IPS DF 6.9 (cell line): ENCODE measurements around the gene SHOC2.

Experiments used
- DNase-seq: peaks from one replicate; pipeline ENCODE4 v3.0.0-alpha.2; 2013; ENCODE audit warnings: low read depth, low spot score
- H3K27ac ChIP-seq: one replicate; pipeline ENCODE4 v1.5.1; 2013; ENCODE audit warnings: low read length, control low read depth
- H3K27me3 ChIP-seq: 2 replicates; pipeline ENCODE4 v1.6.1; 2013; ENCODE audit warnings: mild to moderate bottlenecking, low read length; ENCODE audit not compliant: control insufficient read depth, insufficient read depth
- H3K36me3 ChIP-seq: 2 replicates; pipeline ENCODE4 v1.6.1; 2013; ENCODE audit warnings: low read length; ENCODE audit not compliant: control insufficient read depth, insufficient read depth
- H3K4me1 ChIP-seq: 2 replicates; pipeline ENCODE4 v1.6.1; 2013; ENCODE audit warnings: low read length; ENCODE audit not compliant: control insufficient read depth, insufficient read depth
- H3K4me3 ChIP-seq: 2 replicates; pipeline ENCODE4 v1.5.1; 2013; ENCODE audit warnings: mild to moderate bottlenecking, low read length
- H3K9me3 ChIP-seq: 2 replicates; pipeline ENCODE4 v1.6.1; 2013; ENCODE audit warnings: low read length, inconsistent platforms; ENCODE audit not compliant: control insufficient read depth, insufficient read depth
- WGBS: extraction: QIAGEN DNeasy Blood & Tissue Kit; methylation state at CpG from one replicate; pipeline ENCODE4 v1.1.7; 2013; ENCODE audit warnings: mixed read lengths, missing lambda C conversion rate; ENCODE audit not compliant: insufficient read length, insufficient coverage; 5-methylcytosine and 5-hydroxymethylcytosine counted together

The SHOC2 gene

DNA sequence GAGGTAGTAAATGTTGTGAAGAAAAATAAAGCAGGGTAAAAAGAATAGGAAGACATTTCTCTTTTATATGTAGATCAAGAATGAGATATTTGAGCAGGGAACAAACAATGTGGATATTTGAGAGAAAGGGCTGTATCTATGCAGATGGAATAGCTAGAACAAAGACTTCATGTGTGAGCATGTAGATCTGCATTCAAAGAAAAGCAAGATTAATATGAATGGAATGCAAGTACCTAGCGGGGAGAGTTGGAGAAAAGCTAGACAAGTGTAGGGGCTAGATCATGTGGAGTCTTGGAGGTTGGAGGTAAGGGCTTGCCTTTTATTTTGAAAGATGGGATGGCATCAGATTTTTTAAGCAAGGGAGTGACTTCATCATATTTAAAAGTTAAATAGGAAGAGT, 27.1 kb downstream of the SHOC2 start:
- no CpG with 5 or more reads among the region's 1 CpG for WGBS
- no peak overlapping the region for H3K4me3 ChIP-seq
- no peaks in the 10 kb centered on the region for H3K36me3 ChIP-seq
- no peak for DNase-seq
- H3K27ac ChIP-seq: no peak overlapping the region
- no peaks in the 10 kb centered on the region for H3K9me3 ChIP-seq
- no peaks in the 10 kb centered on the region; the same call in 1 of the 2 replicates for H3K27me3 ChIP-seq
- 0 out of 2 replicates have a peak, but pooled peaks cover 2% of the 10 kb centered on the region for H3K4me1 ChIP-seq

DNA sequence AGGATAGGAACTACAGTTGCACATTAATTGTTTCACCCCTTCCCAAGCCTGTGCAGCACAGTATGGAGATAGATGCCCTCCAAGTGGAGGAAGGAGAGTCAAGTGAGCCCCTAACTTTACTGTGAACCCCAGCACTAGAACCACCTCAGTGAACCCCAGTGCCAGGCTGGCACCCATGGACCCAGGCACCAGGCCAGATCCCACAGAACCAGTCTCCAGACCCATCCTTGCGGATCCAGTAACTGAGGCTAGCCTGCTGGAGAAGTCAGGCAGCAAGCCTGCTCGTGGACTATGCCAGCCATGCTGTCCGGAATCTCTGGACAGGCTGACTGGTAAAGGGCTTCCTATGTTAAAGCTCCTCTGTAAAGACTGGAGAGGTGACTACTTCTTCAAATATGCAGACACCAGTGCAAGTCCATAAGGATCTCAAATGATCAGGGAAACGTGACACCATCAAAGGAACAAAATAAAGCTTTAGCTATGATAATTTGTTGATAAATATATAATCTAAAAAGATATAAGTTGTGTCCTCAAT, 27.7 kb downstream of the SHOC2 start:
- H3K4me3 ChIP-seq: no peak overlapping the region
- H3K36me3 ChIP-seq: no peaks in the 10 kb centered on the region
- H3K27ac ChIP-seq: no peak overlapping the region
- no CpG with 5 or more reads among the region's 4 CpGs for WGBS
- no peaks in the 10 kb centered on the region; the same call in 1 of the 2 replicates for H3K27me3 ChIP-seq
- DNase-seq: no peak
- 0 out of 2 replicates have a peak, but pooled peaks cover 2% of the 10 kb centered on the region for H3K4me1 ChIP-seq
- no peaks in the 10 kb centered on the region for H3K9me3 ChIP-seq

DNA sequence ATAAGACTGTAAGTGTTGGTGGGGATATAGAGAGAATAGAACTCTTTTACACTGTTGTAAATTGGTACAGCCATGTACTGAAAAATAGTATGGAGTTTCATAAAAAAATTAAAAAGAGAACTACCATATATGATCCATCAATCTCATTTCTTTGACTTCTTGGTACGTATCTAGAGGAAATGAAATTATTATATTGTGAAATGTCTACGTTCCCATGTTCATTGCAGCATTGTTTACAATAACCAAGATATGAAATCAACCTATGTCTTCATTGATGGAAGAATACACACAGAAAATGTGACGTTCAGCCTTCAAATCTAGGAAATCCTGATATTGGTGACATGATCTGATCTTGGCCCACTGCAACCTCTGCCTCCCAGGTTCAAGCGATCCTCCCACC, 32.0 kb downstream of the SHOC2 start:
- 0 out of 2 replicates have a peak, but pooled peaks cover 2% of the 10 kb centered on the region for H3K4me1 ChIP-seq
- H3K27me3 ChIP-seq: no peaks in the 10 kb centered on the region; the same call in 1 of the 2 replicates
- H3K9me3 ChIP-seq: no peaks in the 10 kb centered on the region
- no CpG with 5 or more reads among the region's 4 CpGs for WGBS
- no peak for DNase-seq
- H3K4me3 ChIP-seq: no peak overlapping the region
- no peak overlapping the region for H3K27ac ChIP-seq
- no peaks in the 10 kb centered on the region for H3K36me3 ChIP-seq

DNA sequence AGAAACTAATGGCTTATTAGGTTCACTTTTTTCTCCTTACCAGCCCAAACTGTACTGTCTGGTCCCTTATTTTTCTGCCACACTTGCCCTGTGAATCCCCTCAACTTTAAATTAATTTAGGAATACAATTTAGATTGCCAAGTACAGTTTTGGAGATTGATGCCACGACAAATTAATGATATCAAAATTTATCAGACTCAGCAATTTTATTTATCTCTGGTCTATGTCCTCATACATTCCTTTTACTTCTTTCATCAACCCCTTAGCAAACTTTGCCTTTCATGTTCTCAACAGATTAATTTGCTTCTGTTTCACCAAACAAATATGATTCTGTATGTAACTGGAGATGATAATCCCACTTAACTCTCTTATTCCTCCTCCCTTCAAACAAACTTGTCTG, 38.2 kb downstream of the SHOC2 start:
- no CpG with 5 or more reads among the region's 1 CpG for WGBS
- no peaks in the 10 kb centered on the region for H3K36me3 ChIP-seq

DNA sequence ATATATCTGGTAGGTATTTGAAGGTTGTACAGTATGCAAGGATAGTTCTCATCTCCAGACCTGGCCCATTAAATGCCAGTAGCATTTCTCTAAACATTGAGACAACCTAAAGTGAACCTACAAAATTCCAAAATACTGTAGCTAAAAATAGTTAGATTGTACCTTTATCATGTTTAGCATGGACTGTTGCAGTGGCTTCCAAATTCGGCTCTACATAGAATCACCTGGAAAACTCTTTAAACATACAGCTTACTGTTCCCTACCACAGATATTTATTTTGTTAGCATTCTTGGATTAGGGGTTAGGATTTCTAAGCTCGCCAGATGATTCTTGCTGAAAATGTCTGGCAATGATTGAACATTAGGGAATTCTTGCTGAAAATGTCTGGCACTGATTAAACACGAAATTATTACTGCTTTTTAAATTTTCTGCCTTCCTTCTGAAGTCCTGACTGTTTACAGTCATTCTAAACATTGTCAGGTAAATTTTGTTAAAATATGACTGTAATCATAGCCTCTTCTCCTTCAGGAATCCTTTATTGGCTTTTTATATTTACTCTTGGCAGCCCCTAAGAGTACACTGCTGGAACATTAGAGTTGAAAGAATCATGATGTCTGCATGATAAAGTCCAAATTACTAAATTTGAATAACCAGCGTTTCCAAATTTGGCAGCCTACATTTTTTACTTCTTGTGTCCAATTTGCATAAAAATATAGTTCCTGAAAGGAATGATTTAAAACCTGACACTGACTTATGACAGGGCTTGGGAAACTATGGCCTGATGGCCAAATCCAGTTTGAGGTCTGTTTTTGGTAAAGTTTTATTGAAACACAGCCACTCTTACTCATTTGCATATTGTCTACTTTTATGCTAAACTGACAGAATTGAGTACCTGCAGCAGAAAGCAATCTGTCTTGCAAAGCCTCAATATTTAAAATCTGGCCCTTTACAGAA, 40.3 kb downstream of the SHOC2 start:
- WGBS: no CpG with 5 or more reads among the region's 4 CpGs
- no peaks in the 10 kb centered on the region for H3K36me3 ChIP-seq
- no peak for DNase-seq
- H3K9me3 ChIP-seq: no peaks in the 10 kb centered on the region
- no peak overlapping the region for H3K4me3 ChIP-seq
- no peaks in the 10 kb centered on the region for H3K4me1 ChIP-seq
- no peaks in the 10 kb centered on the region for H3K27me3 ChIP-seq
- H3K27ac ChIP-seq: no peak overlapping the region

More for the DNA sequence above, 38.2 kb downstream of the SHOC2 start:
- H3K9me3 ChIP-seq: no peaks in the 10 kb centered on the region
- DNase-seq: no peak
- H3K27me3 ChIP-seq: no peaks in the 10 kb centered on the region
- H3K4me1 ChIP-seq: no peaks in the 10 kb centered on the region
- no peak overlapping the region for H3K4me3 ChIP-seq
- no peak overlapping the region for H3K27ac ChIP-seq

DNA sequence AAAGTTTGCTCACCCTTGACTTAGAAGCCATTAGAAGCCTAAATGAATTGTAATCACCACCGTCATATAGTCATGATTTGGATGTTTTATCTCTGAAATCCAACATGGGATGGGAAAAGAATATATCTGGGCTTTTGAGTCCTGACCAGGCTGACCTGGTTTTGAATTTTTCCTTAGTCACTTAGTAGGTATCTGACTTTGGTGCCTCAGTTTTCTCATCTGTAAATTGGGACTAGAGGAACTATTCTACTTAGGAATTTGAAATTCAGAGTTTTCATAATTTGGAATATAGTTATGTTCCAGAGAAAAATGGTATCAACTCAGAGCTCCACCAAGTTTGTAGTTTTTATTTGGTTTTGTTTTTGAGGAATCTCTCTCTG, 40.9 kb downstream of the SHOC2 start:
- no peaks in the 10 kb centered on the region for H3K36me3 ChIP-seq
- H3K4me3 ChIP-seq: no peak overlapping the region
- H3K27me3 ChIP-seq: no peaks in the 10 kb centered on the region
- DNase-seq: no peak
- no peak overlapping the region for H3K27ac ChIP-seq
- no CpG with 5 or more reads among the region's 1 CpG for WGBS
- no peaks in the 10 kb centered on the region for H3K9me3 ChIP-seq
- H3K4me1 ChIP-seq: no peaks in the 10 kb centered on the region

DNA sequence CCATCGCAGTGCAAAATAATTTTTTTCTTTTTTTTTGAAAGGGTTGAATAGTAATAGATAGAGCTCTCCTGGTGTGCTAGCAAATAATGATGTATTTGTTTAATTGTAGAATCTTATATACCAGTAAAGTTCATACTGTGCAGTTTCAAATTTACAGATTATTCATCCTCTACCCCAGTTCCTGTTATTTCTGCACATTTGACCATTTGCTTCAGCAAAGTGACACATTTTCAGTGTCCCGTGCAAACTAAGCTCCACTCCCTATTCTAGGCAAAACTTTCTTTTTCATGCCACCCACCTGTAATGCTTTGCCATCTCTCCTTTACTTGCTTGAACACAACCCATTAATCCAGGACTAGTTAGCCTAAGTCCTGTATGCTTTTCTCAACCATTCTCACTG, 43.0 kb downstream of the SHOC2 start:
- H3K27ac ChIP-seq: no peak overlapping the region
- no peak overlapping the region for H3K4me3 ChIP-seq
- no peaks in the 10 kb centered on the region for H3K4me1 ChIP-seq
- no peak for DNase-seq
- H3K36me3 ChIP-seq: no peaks in the 10 kb centered on the region
- no CpG with 5 or more reads among the region's 2 CpGs for WGBS
- no peaks in the 10 kb centered on the region for H3K27me3 ChIP-seq
- no peaks in the 10 kb centered on the region for H3K9me3 ChIP-seq

DNA sequence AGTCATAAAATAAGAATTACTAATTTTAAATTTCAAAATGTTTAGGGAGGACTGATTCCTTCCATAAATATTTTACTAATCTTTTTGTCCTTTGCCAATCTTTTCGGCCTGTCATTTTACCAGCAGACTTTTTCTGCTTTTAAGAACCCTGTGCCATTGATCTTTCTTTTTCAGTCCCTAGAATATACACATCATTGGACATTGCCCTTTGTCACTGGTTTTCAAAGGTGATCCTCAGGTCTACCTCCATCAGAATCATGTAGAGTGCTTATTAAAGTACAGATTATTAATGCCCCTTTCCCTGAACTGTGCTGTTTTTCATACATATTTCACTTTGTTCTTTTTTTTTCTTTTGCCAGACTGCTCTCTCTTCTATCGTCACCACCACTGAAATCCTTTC, 43.8 kb downstream of the SHOC2 start:
- Histone ChIP-seq H3K4me1 (no peaks in the 10 kb centered on the region), H3K27me3 (no peaks in the 10 kb centered on the region), H3K36me3 (no peaks in the 10 kb centered on the region), H3K4me3 (no peak overlapping the region), H3K27ac (no peak overlapping the region), H3K9me3 (no peaks in the 10 kb centered on the region)
- WGBS: no CpG with 5 or more reads among the region's 2 CpGs
- DNase-seq: no peak

DNA sequence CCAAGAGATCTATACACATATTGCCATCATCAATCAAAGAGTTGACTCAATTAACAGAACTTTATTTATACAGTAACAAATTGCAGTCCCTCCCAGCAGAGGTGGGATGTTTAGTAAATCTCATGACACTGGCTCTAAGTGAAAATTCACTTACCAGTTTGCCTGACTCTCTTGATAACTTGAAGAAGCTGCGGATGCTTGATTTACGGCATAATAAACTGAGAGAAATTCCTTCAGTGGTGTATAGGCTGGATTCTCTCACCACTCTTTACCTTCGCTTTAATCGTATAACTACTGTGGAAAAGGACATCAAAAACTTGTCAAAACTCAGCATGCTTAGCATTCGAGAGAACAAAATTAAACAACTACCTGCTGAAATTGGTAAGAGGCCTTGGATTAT, 45.3 kb downstream of the SHOC2 start:
- H3K27me3 ChIP-seq: no peaks in the 10 kb centered on the region

DNA sequence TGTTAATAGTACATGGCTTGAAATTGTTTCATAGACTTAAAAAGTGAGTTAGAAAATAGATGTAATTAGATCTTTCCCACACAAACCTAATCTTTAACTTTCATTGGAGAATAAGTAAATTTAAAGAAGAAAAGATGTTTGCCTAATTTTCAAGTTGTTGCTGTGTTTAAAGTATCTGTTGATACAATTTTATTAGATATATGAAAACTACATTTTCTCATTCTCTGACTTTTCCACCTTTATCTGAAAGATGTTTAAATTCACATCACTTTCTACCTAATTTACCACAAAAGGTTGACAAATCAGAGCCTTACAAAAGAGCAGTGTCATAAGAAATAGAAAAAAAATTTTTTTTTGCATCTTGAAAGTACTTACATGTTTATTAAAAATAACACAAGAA, 45.8 kb downstream of the SHOC2 start:
- H3K4me1 ChIP-seq: no peaks in the 10 kb centered on the region
- H3K4me3 ChIP-seq: no peak overlapping the region
- H3K27ac ChIP-seq: no peak overlapping the region
- DNase-seq: no peak
- H3K9me3 ChIP-seq: no peaks in the 10 kb centered on the region
- H3K27me3 ChIP-seq: no peaks in the 10 kb centered on the region
- H3K36me3 ChIP-seq: no peaks in the 10 kb centered on the region

More for the DNA sequence above, 45.3 kb downstream of the SHOC2 start:
- Histone ChIP-seq H3K4me1 (no peaks in the 10 kb centered on the region), H3K36me3 (no peaks in the 10 kb centered on the region), H3K4me3 (no peak overlapping the region), H3K9me3 (no peaks in the 10 kb centered on the region), H3K27ac (no peak overlapping the region)
- no CpG with 5 or more reads among the region's 5 CpGs for WGBS
- no peak for DNase-seq
